ENCODE data around the gene TGM4.
"Not testable (repeated sequence)": the region's sequence is repeated elsewhere in the genome, so short reads cannot be mapped to it uniquely, and the experiment has no call there.

The TGM4 gene

DNA sequence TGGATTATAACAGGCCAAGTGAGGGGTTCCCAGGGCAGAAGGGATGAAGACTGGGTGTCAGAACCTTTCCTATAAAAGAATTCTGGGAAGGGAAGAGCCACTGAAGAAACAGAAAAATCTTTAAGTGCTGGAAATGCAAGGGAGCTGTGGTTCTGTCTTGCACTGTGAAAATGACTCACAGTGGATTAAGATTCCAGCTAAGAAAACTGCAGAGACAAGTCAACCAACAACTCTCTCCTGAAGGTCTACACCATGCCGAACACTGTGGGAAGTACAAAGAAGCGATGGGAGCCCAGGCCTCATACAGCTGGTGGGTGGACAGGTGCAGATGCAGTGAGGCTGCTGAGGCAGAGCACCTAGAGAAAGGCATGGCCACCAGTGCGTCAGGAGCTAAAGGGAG, 73.8 kb downstream of the TGM4 start:
- TF ChIP-seq, protein P1, sequence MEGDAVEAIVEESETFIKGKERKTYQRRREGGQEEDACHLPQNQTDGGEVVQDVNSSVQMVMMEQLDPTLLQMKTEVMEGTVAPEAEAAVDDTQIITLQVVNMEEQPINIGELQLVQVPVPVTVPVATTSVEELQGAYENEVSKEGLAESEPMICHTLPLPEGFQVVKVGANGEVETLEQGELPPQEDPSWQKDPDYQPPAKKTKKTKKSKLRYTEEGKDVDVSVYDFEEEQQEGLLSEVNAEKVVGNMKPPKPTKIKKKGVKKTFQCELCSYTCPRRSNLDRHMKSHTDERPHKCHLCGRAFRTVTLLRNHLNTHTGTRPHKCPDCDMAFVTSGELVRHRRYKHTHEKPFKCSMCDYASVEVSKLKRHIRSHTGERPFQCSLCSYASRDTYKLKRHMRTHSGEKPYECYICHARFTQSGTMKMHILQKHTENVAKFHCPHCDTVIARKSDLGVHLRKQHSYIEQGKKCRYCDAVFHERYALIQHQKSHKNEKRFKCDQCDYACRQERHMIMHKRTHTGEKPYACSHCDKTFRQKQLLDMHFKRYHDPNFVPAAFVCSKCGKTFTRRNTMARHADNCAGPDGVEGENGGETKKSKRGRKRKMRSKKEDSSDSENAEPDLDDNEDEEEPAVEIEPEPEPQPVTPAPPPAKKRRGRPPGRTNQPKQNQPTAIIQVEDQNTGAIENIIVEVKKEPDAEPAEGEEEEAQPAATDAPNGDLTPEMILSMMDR (conservative IDR thresholded peaks at IDR 0.05; ENCODE audit: low read depth, low read length) = no peak
- DNase-seq (ENCODE audit: low read depth) = no peak
- H3K4me3 ChIP-seq (ENCODE audit: low read depth, low read length) = no peak overlapping the region

DNA sequence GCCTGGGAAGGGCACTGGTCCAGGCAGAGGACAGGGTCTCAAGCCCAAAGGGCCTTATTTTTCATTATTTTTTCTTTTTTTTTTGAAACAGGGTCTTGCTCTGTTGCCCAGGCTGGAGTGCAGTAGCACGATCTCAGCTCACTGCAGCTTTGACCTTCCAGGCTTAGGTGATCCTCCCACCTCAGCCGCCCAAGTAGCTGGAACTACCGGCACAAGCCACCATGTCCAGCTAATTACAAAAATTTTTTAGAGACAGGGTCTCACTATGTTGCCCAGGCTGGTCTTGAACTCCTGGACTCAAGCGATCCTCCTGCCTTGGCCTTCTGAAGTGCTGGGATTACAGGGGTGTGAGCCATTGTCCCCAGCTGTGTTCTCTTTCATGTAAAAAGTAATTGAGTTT, 75.4 kb downstream of the TGM4 start:
- not testable (repeated sequence) for DNase-seq (ENCODE audit: low read depth); H3K4me3 ChIP-seq (ENCODE audit: low read depth, low read length)

DNA sequence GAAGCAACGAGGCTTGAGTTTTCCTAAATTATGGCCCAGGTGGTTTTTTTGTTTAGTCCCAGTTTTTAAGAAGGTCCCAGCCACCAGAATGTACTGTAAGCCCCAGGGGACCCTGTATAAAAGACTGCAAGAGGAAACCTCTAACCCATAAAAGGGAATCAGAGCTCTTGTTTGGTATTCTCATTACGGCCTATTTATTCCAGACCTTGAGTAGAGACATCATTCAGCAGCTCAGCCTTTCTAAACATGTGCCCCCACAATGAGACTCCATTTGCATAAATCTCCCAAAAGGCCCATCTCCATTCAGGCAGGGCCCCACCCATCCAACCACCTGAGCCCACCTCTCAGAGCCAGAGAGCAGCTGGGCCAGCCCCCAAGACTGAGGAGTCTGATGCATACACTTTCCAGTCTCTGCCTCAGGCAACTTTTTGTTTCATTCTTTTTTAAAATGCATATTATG, 75.9 kb downstream of the TGM4 start:
- TF ChIP-seq, protein P1 (conservative IDR thresholded peaks at IDR 0.05; ENCODE audit: low read depth, low read length) = no peak
- no peak overlapping the region for H3K4me3 ChIP-seq (ENCODE audit: low read depth, low read length)
- no peak for DNase-seq (ENCODE audit: low read depth)

DNA sequence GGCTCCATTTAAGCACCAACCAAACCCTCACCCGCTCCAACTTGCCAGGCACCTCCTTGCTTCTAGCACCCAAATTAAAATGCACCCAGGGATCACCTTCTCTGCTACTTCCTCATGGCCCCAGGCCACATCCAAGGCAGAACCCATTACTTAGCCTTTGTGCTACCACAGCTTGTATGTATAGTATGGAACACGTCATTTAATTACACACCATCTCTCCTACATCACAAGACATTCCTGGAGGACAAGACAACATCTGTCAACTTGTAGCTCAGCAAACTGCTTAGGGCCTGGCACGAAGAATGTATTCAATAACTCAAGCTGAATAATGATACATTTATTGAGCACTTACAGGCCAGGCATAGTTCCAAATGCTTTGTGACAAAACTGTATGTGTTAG, 78.3 kb downstream of the TGM4 start:
- TF ChIP-seq, protein P1 (conservative IDR thresholded peaks at IDR 0.05; ENCODE audit: low read depth, low read length) = no peak
- no peak for DNase-seq (ENCODE audit: low read depth)
- H3K4me3 ChIP-seq (ENCODE audit: low read depth, low read length) = no peak overlapping the region

DNA sequence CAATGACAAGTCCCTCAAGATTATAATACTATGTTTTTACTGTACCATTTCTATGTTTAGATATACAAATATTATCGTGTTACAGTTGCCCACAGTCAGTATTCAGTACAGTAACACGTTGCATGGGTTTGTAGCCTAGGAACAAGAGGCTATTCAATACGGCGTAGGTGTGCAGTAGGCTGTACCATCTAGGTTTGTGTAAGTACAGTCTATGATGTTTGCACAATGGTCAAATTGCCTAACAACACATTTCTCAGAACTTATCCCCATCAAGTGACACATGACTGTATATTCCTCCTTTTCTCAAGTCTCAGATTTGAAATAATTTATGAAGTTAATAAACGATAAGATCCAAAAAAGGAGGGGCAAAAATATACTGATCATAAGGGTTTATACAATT, 79.9 kb downstream of the TGM4 start:
- H3K4me3 ChIP-seq (ENCODE audit: low read depth, low read length) = no peak overlapping the region
- TF ChIP-seq, protein P1 (conservative IDR thresholded peaks at IDR 0.05; ENCODE audit: low read depth, low read length) = no peak
- no peak for DNase-seq (ENCODE audit: low read depth)

DNA sequence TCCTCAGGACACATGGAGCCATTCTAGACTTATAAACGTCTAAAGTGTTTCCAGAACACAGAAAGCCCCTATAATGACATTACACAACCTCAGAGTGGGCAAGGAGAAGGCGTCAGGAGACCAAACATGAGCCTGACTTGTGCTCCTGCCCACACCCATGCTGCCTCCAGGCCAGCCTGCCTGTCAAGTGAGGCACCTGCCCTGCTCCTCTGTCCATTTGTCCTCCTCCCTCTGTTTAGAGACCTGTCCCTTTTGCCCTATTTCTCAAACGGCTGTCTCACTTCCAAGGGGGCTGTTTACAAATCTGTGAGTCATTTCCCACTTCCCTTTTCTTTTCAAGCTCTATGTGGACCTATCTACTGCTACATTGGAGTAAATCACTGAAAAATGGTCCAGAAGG, 80.6 kb downstream of the TGM4 start:
- peak; percentile 57 for DNase-seq (ENCODE audit: low read depth)
- TF ChIP-seq, protein P1 (conservative IDR thresholded peaks at IDR 0.05; ENCODE audit: low read depth, low read length) = no peak
- no peak overlapping the region for H3K4me3 ChIP-seq (ENCODE audit: low read depth, low read length)

DNA sequence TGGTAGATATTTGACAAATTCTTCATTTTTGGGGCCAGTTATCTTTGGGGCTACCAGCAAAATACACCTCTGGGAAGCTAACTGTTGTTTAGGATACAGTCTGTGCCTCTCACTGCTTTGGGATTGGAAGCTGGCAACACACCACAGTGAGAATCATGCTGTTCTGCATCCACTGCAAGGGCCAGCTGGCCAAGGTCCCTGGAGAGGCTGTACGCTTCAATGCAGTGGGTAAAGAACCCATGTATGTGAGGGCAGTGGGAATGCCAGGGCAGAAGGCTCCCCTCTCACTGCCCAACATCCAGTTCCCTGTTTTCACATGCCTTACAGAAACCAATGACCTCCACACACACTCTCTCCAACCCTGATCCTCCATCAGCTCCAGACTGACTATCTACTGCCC, 81.5 kb downstream of the TGM4 start:
- TF ChIP-seq, protein P1 (conservative IDR thresholded peaks at IDR 0.05; ENCODE audit: low read depth, low read length) = no peak
- no peak for DNase-seq (ENCODE audit: low read depth)
- H3K4me3 ChIP-seq (ENCODE audit: low read depth, low read length) = no peak overlapping the region

DNA sequence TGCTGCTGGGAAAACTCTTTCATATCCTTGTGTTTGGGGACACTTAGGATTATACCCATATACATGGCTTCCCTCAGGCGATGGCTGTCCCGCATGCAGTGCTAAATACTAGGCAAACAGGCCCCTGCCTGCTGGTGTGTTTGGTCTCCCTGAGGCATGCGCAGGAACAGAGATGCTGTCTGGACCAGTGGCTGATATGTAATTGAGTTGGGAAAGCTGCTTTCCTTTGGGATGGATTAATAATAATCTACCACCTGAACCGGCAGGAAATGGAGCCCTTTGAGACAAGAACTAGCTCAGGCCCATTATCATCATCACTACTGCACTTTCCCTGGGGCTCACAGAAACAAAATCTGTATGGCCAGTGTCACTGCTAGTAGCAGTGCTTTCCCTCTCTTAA, 83.6 kb downstream of the TGM4 start:
- no peak overlapping the region for H3K4me3 ChIP-seq (ENCODE audit: low read depth, low read length)
- TF ChIP-seq, protein P1 (conservative IDR thresholded peaks at IDR 0.05; ENCODE audit: low read depth, low read length) = no peak
- DNase-seq (ENCODE audit: low read depth) = no peak

All from choroid plexus epithelial cell (primary cell).